GM12878 (cell line): ENCODE results near the gene MYLK4.

Source experiments
- BHLHE40 ChIP-seq, 2 experiments: fragments of 450-650 bp in 1 of 2; IDR thresholded peaks; 2 replicates each; pipeline ENCODE4 v1.6.1; 2011 to 2017; ENCODE audit warnings: low read depth in 2 of 2, borderline replicate concordance in 1 of 2, improper control_type of control experiment in 1 of 2, low read length in 1 of 2, mild to moderate bottlenecking in 1 of 2
- EZH2 ChIP-seq: IDR thresholded peaks from 2 replicates; pipeline ENCODE4 v1.6.1; 2012; ENCODE audit warnings: low read depth, mild to moderate bottlenecking, control low read depth, inconsistent platforms, low read length, borderline replicate concordance; ENCODE audit not compliant: control insufficient read depth
- MTA2 ChIP-seq: fragments of 450-650 bp; IDR thresholded peaks from 2 replicates; pipeline ENCODE4 v1.6.1; 2016; ENCODE audit warnings: low read depth, mild to moderate bottlenecking, moderate library complexity
- POLR2A ChIP-seq: IDR thresholded peaks from 2 replicates; pipeline ENCODE4 v1.6.1; 2011; ENCODE audit warnings: low read depth, mild to moderate bottlenecking, low read length
- SPI1 ChIP-seq: IDR thresholded peaks from 2 replicates; pipeline ENCODE4 v1.6.1; 2011; ENCODE audit warnings: low read depth, mild to moderate bottlenecking, low read length, moderate library complexity, borderline replicate concordance; ENCODE audit not compliant: insufficient read depth

GRCh38 chr6:2799936-2800527, 49.3 kb upstream of the MYLK4 start:
- TF ChIP-seq POLR2A (no peak), BHLHE40 (IDR thresholded peaks at IDR 0.05; ENCODE audit: borderline replicate concordance in 1 of 2, low read depth in 2 of 2, low read length in 1 of 2) (no peak), SPI1 (no peak), MTA2 (no peak), EZH2 (no peak)
